HG03575 (cell line): Measurements from ENCODE around the gene MPHOSPH9.

ENCODE experiments used
- ATAC-seq: cut with Tn5 transposase; IDR thresholded peaks from one replicate; pipeline ENCODE4 v1.9.1; 2021; ENCODE audit not compliant: unreplicated experiment, insufficient number of reproducible peaks, low FRiP score; ENCODE audit errors: extremely low read depth

Gene MPHOSPH9

GRCh38 chr12:123114304-123115083 lies 118.4 kb downstream of the MPHOSPH9 start:
- ATAC-seq = no peak

- ATAC-seq = no peak
Measured at GRCh38 chr12:123113026-123113425, 119.9 kb downstream of the MPHOSPH9 start.

- no peak for ATAC-seq
Measured at GRCh38 chr12:123111498-123112165, 121.3 kb downstream of the MPHOSPH9 start.

- no peak for ATAC-seq
Measured at GRCh38 chr12:123109319-123109772, 123.6 kb downstream of the MPHOSPH9 start.

- no peak for ATAC-seq
Measured at GRCh38 chr12:123108682-123109066, 124.3 kb downstream of the MPHOSPH9 start.

GRCh38 chr12:123107926-123108681 lies 124.8 kb downstream of the MPHOSPH9 start:
- ATAC-seq = no peak

- ATAC-seq = no peak
Measured at GRCh38 chr12:123106640-123107359, 126.1 kb downstream of the MPHOSPH9 start.

- no peak for ATAC-seq
Measured at GRCh38 chr12:123105211-123105826, 127.6 kb downstream of the MPHOSPH9 start.

GRCh38 chr12:123104809-123105208 lies 128.1 kb downstream of the MPHOSPH9 start:
- ATAC-seq = no peak
